Stimulated activated CD4-positive, alpha-beta T cell treated with anti-CD3 and anti-CD28 coated beads, Interleukin-1b, Interleukin-23, amount 100 ng/mL, for 1 hour (primary cell): ENCODE results near the gene NECTIN2.
"Not testable (repeated sequence)": the region's sequence is repeated elsewhere in the genome, so short reads cannot be mapped to it uniquely, and the experiment has no call there.

ENCODE experiments used
- DNase-seq, 2 donors: peaks; one replicate each; pipeline ENCODE4 v3.0.0-alpha.2; 2020; ENCODE audit warnings: low read depth in 2 of 2

The NECTIN2 gene

DNA sequence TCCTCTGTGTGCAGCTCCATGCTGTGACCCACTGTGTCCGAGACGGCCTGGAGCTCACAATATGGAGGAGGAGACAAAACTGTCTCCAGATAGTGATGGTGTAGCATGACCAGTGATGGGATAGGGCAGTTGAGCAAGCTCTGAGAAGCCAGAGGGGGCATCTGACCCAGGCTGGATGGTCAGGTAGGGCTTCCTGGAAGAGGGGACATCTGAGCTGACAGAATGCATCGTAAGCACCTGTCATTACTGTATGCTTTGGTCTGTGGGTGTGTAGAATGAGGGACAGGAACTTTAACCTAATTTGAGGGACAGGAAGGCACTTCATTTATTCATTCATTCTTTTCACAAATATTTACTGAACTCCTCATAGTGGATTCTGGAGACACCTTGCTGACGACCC, 38.5 kb downstream of the NECTIN2 start:
- no peak for DNase-seq

DNA sequence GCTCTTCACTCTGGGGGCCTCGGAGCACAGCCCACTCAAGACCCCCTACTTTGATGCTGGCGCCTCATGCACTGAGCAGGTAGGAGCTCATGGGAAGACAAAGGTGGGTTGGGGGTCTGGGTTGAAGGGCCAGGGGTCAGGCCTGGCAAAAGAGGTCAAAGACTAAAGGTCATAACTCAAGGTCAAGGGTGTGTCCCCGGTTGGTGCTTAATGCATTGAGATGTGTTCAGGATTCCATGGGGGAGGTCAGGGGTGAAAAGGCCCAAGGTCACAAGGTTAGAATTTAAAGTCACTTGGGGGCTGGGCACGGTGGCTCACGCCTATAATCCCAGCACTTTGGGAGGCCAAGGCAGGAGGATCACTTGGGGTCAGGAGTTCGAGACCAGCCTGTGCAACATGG, 40.0 kb downstream of the NECTIN2 start:
- no peak for DNase-seq

DNA sequence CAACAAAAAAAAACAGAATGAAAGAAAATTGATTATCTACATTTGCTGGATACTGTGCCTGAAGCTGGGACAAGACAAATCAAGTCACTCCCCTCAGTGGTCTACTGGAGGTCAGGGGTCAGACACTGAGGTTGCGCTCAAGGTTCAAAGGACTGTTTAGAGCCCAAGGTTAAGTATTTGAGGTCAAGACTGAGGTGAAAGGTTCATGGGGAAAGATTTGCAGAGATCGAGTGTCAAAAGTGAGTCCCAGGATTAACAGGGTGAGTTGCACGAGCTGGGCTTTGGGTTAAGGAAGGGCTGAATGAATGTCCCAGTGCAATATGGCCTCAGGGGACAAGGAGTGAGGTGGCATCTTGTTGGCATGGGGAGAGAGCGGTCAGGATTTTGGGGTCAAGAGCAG, 41.6 kb downstream of the NECTIN2 start:
- no peak for DNase-seq

DNA sequence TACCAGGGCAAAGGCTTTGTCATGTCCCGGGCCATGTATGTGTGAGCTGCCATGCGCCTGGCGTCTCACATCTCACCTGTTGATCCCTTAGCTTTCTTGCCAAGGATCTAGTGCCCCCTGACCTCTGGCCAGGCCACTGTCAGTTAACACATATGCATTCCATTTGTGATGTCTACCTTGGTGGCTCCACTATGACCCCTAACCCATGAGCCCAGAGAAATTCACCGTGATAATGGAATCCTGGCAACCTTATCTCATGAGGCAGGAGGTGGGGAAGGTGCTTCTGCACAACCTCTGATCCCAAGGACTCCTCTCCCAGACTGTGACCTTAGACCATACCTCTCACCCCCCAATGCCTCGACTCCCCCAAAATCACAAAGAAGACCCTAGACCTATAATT, 42.2 kb downstream of the NECTIN2 start:
- not testable (repeated sequence) for DNase-seq

DNA sequence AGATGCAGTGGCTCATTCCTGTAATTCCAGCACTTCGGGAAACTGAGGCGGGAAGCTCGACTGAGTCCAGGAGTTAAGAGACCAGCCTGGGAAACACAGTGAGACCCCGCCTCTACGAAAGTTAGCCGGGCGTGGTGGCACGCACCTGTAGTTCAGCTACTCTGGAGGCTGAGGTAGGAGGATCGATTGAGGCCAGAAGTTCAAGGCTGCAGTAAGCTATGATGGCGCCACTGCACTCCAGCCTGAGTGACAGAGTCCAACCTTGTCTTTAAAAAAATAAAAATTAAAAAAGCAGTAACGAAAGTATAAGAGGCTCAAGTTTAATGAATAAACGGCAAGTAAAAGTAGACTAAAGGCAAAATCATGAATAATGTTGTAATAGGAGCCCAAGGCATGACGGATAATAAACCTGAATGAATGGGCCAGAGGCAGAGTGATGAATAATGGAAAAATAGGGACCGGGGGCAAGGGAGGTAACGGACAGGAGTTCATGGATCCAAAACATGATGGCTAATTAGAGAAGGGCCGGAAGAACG, 43.8 kb downstream of the NECTIN2 start:
- DNase-seq = no peak

DNA sequence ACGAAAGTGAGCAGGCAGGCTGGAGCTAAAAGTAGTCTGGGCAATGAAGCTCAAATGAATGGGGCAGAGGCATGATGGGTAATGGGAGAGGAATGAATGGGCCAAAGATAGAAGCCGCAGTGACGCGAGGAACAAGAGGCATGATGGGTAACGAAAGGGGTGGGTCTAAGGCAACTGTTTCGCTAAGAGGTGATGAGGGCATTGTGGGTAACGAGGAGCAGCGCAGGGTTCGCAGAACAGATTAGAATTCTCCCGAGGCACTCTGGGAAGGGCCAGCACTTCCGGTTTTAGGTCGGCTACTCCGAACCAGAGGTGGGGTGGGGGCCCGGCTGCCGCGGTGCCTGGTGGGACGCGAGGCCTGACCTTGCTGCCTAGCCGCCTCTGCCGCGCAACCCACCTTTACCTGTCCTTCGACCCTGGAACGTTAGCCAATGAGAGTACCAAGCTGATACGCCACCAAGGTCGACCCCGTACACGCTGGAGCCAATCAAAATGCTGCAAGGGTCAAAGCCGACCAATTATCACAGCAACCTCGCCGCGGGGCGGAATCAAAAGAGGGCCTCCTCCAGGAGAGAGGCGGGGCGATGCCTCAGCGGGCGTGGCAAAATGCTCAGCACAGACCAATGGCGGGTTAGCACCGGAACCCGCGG, 44.4 kb downstream of the NECTIN2 start:
- peak in 1 of 2 donors; percentile 99 for DNase-seq

DNA sequence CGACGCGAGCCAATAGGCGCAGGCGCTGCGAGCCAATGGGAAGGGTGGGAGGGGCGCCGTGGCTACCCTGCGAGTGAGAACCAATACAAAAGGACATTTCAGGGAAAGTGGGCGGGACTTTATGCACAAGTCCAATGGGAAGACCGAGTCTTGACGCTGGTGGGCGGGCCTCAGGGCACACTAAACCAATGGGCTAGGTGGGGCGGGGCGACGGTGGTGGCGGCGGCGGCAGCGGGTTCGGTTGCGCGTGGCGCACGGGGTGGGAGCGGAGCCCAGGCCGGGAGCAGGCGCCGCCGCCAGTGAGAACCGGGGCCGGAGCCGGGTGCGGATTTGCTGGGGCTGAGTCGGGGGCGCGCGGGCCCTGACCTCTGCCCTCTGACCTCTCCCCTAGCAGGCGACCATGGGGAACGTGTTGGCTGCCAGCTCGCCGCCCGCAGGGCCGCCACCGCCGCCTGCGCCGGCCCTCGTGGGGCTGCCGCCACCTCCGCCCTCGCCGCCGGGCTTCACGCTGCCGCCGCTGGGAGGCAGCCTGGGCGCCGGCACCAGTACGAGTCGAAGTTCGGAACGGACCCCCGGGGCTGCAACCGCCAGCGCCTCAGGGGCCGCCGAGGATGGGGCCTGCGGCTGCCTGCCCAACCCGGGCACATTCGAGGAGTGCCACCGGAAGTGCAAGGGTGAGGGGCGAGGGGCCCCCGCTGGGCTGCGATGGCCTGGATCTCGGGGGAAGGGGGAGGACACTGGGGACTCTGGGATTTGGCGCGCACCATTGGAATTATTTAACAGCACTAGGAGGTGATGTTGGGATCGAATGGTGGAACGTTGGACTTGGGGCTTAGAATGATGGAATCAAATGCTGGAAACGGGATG, 45.2 kb downstream of the NECTIN2 start, which contains the start of gene TOMM40:
TSS of gene TOMM40 (plus strand) at position 239 of the 867 bp plus-strand sequence. CDS start at position 401, 162 bp downstream.
- peak in 1 of 2 donors; percentile 99 for DNase-seq

DNA sequence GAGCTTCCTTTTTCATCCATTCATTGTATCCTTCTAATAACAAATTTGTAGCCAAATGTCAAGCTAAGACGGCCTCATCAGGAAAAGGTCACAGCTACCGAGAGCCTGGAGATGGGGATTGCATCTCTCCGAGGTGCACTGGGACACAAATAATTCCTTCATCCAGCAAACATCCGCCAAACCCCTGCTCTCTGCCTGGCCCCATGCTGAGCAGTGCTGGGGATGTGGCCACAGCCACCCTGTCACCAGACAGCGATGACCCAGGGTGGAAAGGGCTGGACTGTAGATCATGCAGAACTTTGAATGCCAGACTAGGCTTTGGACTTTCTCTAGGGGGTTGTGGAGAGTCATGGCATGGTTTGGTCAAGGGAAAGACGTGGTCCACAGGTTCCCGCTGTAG, 46.8 kb downstream of the NECTIN2 start:
- DNase-seq = no peak

DNA sequence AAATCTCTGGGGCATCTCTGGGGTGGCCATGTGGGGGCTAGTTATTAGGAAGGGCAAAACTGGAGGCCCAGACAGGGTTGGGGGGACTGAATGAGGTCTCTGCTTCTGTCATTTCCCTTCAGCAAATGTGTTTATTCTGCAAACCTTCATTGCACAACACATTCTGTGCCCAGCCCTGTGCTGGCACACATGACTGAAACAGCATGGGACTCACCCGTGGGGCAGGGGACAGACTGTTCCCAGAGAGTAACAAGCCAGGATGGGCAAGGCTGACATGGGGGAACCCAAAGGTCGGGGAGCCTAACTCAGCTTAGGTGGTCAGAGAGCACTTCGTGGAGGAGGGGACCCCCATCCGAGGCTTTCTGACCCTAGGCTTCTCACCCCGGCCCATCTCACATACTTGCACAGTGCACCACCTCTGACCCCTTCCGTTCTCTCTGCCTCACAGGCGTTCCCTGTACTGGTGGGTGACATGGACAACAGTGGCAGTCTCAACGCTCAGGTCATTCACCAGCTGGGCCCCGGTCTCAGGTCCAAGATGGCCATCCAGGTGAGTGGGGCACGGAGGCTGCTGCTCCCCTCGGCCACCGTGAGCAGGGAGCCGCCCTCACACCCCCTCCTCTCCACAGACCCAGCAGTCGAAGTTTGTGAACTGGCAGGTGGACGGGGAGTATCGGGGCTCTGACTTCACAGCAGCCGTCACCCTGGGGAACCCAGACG, 47.4 kb downstream of the NECTIN2 start:
- DNase-seq = no peak

DNA sequence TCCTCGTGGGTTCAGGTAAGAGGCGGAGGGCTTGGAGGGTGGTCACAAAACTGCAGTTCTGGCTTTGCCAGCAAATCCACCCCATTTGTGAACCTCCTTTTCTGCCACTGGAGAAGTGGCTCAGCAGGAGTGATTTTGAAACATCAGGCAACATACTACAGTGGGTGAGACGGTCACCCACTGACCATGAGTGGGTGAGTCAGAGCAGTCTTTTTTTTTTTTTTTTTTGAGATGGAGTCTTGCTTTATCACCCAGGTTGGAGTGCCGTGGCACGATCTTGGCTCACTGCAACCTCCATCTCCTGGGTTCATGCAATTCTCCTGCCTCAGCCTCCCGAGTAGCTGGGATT, 47.9 kb downstream of the NECTIN2 start:
- no peak for DNase-seq

DNA sequence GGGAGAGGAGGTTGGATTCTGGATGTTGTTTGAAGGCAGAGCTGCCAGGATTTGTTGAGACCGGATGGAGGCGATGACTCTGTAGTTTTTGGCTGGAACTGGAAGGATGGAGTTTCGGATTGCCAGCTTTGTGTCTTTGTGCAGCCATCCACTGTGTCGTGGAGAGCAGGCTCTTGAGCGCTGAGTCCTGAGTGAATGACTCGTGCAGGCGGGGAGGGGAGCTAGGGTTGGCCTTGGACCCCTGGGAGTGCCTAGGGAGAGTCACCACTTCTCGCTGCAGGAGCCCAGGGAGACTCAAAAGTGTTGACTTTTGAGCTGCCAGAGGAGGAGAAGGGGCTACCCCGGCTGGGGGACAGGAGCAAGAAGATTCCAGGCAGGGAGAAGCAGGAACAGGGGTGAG, 48.8 kb downstream of the NECTIN2 start:
- DNase-seq = no peak

DNA sequence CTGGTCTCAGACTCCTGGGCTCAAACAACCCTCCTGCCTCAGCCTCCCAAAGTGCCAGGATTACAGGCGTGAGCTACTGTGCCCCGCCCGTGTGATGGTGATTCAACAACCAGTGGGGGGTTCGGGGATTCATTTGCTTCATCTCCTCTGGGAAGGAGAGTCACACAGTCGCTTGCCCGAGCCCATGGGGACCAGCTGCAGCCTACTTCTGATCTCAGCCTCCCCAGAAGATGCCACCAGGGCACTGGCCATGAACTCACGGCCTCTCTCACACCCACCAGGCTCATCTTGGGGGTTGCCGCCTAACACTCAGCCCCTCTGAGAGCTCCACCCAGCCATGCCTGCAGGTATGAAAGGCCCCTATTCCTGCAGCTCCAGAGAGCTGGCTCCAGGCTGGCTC, 51.7 kb downstream of the NECTIN2 start:
- DNase-seq = no peak

DNA sequence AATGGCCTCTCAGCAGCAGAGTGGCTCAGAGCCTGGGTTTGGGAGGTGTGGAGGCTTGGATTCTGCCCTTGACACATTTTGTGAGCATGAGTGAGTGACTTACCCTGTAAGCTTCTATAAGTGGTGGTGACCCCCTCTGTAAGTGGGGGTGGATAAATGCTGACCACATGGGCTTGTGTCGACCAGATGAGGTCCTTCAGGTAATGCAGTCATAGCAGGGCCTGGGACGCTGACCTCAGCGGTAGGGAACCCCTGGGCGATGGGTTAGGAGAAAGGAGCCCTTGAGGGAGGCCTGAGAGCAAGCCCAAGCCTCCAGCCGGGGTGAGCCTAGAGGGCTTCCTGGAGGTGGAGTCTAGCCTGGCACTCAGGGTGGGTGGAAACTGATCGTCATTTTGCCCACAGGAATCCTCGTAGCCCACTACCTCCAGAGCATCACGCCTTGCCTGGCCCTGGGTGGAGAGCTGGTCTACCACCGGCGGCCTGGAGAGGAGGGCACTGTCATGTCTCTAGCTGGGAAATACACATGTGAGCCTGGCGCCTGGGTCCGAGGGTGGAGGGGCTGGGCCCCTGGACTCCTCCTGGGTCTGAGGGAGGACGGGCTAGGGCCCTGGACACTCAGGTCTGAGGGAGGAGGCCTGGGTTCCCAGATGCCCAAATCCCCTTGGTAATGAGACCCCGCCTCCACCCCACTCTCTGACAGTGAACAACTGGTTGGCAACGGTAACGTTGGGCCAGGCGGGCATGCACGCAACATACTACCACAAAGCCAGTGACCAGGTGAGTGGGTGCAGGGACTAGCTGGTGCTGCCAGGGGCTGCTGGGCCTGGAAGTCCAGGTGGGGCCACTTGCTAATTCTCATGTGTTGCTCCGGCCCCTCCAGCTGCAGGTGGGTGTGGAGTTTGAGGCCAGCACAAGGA, 54.5 kb downstream of the NECTIN2 start:
- no peak for DNase-seq

DNA sequence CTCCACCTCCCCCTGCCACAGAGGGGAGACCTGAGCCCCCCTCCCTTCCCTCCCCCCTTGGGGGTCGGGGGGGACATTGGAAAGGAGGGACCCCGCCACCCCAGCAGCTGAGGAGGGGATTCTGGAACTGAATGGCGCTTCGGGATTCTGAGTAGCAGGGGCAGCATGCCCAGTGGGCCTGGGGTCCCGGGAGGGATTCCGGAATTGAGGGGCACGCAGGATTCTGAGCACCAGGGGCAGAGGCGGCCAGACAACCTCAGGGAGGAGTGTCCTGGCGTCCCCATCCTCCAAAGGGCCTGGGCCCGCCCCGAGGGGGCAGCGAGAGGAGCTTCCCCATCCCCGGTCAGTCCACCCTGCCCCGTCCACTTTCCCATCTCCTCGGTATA, 57.1 kb downstream of the NECTIN2 start:
- DNase-seq = no peak

DNA sequence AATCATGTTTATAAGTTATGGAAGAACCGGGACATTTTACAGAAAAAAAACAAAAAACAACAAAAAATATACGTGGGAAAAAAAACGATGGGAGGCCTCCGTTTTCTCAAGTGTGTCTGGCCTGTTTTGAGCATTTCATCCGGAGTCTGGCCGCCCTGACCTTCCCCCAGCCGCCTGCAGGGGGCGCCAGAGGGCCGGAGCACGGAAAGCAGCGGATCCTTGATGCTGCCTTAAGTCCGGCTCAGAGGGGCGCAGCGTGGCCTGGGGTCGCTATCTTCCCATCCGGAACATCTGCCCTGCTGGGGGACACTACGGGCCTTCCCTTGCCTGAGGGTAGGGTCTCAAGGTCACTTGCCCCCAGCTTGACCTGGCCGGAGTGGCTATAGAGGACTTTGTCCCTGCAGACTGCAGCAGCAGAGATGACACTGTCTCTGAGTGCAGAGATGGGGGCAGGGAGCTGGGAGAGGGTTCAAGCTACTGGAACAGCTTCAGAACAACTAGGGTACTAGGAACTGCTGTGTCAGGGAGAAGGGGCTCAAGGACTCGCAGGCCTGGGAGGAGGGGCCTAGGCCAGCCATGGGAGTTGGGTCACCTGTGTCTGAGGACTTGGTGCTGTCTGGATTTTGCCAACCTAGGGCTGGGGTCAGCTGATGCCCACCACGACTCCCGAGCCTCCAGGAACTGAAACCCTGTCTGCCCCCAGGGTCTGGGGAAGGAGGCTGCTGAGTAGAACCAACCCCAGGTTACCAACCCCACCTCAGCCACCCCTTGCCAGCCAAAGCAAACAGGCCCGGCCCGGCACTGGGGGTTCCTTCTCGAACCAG, 57.7 kb downstream of the NECTIN2 start:
- DNase-seq = peak; percentile 45 to 68

DNA sequence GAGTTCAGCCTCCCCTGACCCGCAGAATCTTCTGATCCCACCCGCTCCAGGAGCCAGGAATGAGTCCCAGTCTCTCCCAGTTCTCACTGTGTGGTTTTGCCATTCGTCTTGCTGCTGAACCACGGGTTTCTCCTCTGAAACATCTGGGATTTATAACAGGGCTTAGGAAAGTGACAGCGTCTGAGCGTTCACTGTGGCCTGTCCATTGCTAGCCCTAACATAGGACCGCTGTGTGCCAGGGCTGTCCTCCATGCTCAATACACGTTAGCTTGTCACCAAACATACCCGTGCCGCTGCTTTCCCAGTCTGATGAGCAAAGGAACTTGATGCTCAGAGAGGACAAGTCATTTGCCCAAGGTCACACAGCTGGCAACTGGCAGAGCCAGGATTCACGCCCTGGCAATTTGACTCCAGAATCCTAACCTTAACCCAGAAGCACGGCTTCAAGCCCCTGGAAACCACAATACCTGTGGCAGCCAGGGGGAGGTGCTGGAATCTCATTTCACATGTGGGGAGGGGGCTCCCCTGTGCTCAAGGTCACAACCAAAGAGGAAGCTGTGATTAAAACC, 58.4 kb downstream of the NECTIN2 start:
- no peak for DNase-seq

DNA sequence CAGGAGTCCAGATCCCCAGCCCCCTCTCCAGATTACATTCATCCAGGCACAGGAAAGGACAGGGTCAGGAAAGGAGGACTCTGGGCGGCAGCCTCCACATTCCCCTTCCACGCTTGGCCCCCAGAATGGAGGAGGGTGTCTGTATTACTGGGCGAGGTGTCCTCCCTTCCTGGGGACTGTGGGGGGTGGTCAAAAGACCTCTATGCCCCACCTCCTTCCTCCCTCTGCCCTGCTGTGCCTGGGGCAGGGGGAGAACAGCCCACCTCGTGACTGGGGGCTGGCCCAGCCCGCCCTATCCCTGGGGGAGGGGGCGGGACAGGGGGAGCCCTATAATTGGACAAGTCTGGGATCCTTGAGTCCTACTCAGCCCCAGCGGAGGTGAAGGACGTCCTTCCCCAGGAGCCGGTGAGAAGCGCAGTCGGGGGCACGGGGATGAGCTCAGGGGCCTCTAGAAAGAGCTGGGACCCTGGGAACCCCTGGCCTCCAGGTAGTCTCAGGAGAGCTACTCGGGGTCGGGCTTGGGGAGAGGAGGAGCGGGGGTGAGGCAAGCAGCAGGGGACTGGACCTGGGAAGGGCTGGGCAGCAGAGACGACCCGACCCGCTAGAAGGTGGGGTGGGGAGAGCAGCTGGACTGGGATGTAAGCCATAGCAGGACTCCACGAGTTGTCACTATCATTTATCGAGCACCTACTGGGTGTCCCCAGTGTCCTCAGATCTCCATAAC, 59.5 kb downstream of the NECTIN2 start, which contains the start of gene APOE:
TSS of gene APOE (plus strand) at position 360 of the 724 bp plus-strand sequence. CDS start 829 bp downstream, outside the sequence.
- DNase-seq = no peak

DNA sequence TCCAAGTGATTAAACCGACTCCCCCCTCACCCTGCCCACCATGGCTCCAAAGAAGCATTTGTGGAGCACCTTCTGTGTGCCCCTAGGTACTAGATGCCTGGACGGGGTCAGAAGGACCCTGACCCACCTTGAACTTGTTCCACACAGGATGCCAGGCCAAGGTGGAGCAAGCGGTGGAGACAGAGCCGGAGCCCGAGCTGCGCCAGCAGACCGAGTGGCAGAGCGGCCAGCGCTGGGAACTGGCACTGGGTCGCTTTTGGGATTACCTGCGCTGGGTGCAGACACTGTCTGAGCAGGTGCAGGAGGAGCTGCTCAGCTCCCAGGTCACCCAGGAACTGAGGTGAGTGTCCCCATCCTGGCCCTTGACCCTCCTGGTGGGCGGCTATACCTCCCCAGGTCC, 61.5 kb downstream of the NECTIN2 start:
- no peak for DNase-seq
